Lower leg skin (tissue), 3 donors: ENCODE measurements around the gene KIF26B.

Source experiments
- CTCF ChIP-seq, 3 donors: fragments of 450-650 bp; IDR thresholded peaks; one replicate each; pipeline ENCODE4 v1.5.1; 2016; ENCODE audit warnings: antibody characterized with exemption in 3 of 3, mild to moderate bottlenecking in 3 of 3, moderate library complexity in 2 of 3
- POLR2A ChIP-seq, 2 donors: fragments of 450-650 bp; IDR thresholded peaks; one replicate each; pipeline ENCODE4 v1.6.1; 2016 to 2017; ENCODE audit warnings: antibody characterized with exemption in 2 of 2, mild to moderate bottlenecking in 1 of 2, moderate library complexity in 1 of 2

- TF ChIP-seq CTCF (IDR thresholded peaks at IDR 0.05) (no peak), POLR2A (IDR thresholded peaks at IDR 0.05) (no peak)
Measured at GRCh38 chr1:245129319-245130240, 25.2 kb upstream of the KIF26B start.
